NCI-H2081 treated with DMSO at 0.1 percent for 48 hours (cell line): Measurements from ENCODE around the gene PRPF19.
"Not testable (repeated sequence)": the region's sequence is repeated elsewhere in the genome, so short reads cannot be mapped to it uniquely, and the experiment has no call there.

Experiments used
- DNase-seq: peaks from one replicate; lab custom pipeline; 2025; lab: John Stamatoyannopoulos, UW

Gene PRPF19

GRCh38 chr11:60923326-60923725, 16.9 kb upstream of the PRPF19 start:
- DNase-seq, result no peak

DNA sequence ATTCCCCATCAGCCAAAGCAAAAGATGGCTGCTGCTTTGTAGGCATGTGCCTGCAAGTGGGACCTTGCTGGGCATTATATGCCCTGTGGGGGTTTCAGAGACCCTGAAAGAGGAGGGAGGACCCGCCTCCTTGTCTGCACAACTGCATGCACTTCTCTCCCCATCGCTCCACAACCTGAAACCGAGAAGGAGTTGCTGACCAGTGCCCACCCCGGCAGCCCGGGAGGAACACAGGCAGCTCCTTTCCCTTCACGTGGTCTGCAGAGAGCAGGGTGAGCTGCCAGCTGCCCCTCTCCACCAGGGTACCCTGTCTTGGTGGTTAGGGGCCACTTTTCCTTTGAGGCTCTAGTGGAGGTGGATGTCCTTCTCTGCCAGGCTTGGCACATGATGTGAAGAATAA, 16.5 kb upstream of the PRPF19 start:
- no peak for DNase-seq

- DNase-seq, result no peak
These were observed 15.5 kb upstream of the PRPF19 start for GRCh38 chr11:60921777-60922335.

GRCh38 chr11:60921259-60921658, 14.9 kb upstream of the PRPF19 start:
- DNase-seq, result no peak

DNA sequence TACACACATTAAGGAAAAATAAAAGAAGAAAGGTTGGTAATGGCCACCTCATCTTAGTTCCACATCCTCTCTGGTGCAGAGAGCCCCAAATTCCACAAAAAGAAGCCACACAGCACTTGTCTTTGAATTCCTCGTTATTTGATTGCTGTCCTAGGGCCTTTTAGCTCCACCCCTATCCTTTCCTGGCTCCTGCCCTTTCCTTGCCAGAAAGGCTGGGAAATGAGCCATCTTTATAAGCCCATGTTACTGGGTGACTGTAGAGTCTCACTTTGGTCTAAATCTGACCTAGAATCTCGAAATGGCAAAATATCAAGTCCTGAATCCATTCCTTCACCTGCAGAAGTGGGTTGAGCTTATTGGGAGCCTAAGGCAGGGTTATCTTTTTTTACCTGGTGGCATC, 13.6 kb upstream of the PRPF19 start:
- DNase-seq, result no peak

DNA sequence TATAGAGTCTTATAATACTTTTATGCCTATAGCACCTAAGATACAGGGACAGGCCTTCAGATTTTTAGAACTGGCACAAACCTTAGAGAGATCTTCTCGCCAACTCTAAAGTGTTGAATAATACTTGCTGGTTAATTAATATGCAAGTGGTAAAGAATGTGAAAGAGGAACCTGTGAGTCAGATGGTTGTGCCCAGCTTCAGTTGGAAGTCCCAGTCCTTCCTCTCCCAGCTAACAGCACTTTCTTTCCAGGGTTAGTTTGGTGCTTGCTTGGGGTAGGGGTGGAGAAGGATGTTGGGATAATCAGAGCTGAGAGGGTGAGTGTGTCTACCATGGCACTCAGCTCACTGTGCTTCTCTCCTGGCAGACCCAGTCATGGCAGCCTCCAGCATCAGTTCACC, 12.9 kb upstream of the PRPF19 start:
- DNase-seq, result no peak

DNA sequence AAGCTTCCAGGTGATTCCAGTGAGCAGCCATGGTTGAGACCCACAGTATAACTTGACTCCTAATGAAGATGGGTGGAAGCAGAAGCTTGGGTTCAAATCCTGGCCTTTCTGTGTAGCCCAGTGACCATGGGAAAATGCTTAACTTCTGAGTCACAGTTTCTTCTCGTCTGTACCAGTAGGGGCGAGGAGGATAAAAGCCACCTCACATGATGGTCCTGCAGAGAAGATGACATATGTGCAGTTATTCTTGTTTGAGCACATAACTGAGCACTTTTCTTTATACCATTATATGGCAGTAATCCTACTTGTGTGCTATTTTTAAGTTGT, 12.5 kb upstream of the PRPF19 start:
- no peak for DNase-seq

- no peak for DNase-seq
These were observed 12.0 kb upstream of the PRPF19 start for GRCh38 chr11:60918251-60918938.

GRCh38 chr11:60917267-60917666, 10.9 kb upstream of the PRPF19 start:
- DNase-seq, result no peak

- DNase-seq, result no peak
These were observed 10.4 kb upstream of the PRPF19 start for GRCh38 chr11:60916669-60917206.

DNA sequence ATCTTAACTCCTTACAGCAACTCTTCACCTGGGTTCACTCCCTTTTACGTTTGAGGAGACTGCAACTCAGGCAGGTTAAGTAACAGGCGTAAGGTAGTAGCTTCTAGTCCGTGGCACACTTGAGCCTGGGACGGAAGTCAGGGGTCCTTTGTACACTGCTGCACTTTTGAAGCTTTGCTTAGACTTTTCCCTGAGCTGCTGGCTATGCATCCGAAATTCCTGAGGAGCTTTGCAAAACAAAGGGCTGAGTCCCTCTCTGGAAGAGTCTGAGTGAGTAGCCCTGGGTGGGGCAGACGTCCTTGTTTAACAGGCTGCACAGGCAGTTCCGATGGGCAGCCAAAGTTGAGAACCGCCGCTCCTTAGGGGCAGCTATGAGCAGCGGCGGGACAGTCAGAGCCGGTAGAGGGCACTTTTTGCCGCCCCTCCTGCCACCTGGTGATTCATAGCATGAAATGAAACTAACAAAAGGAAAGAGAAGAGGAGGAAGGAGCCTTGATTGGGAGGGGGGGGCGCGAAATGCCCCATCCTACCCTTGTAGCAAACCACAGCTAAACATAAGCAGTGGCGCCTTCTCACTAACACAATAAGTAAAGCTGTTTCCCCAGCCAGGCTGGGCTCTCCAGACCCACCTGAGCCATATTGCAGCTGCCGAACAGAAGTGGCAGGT, 9.0 kb upstream of the PRPF19 start:
- DNase-seq, result no peak

DNA sequence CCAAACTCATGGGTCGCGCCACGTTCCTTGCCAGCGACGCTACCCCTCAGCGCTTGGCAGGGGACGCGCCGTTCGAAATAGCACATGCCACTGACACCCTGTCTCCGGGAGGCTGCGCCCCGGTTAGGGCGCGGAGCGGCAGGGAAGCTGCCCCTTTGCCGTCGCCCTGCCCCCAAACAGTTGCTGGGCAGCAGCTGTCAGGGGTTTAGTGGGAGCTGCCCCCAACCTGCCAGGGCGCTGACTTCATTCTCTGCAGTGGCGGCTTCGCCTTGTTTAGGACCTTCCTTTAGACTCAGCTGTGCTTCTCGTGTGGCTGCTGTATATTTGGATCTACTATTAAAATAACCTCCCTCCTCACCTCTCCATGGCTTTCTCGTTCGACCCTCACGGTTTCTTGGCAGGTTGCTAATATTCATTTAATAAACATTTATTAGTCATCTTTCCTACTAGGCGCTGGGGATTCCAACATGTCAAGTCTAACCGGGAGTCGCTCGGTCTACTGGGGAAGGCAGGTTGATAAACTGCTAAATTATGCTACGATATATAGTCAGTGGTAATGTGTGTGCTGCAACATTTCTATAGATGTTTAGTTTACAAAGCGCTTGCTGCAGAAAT, 8.4 kb upstream of the PRPF19 start:
- DNase-seq, result no peak

- peak; percentile 52 for DNase-seq
These were observed 7.6 kb upstream of the PRPF19 start, which contains the start of gene TMEM109 for GRCh38 chr11:60913793-60914632. Gene TMEM109 (plus strand): TSS chr11:60914158. CDS start chr11:60919694, 5,536 bp downstream.

- no peak for DNase-seq
These were observed 6.6 kb upstream of the PRPF19 start for GRCh38 chr11:60912851-60913528.

DNA sequence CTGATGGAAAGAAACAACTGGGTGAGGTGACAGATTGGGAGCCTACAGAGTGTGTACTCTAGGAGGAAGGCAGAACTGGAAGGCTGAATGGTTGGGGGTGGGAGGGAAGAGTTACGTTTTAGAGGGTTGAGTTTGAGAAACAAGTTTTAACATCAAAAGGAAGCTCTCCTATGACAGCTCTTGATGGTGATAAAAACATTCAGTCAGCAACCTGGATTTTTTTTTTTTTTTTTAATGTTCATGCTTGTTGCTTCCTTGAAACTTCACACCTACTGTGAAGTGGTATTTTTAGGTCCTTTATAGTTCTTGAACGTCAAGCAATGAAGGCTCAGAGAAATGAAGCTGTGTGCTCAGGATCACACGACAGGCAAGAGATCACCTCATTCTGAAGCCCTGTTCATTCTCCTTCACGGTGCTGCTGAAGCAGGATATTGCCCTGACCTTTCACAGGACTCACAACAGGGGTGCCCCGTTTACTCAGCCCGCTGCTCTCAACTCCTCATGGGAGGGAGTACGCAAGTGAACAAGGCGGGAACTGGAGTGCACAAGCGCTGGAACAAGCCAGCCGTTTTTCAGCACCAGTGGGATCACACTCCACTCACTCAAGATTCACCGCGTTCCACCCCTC, 6.0 kb upstream of the PRPF19 start:
- no peak for DNase-seq

DNA sequence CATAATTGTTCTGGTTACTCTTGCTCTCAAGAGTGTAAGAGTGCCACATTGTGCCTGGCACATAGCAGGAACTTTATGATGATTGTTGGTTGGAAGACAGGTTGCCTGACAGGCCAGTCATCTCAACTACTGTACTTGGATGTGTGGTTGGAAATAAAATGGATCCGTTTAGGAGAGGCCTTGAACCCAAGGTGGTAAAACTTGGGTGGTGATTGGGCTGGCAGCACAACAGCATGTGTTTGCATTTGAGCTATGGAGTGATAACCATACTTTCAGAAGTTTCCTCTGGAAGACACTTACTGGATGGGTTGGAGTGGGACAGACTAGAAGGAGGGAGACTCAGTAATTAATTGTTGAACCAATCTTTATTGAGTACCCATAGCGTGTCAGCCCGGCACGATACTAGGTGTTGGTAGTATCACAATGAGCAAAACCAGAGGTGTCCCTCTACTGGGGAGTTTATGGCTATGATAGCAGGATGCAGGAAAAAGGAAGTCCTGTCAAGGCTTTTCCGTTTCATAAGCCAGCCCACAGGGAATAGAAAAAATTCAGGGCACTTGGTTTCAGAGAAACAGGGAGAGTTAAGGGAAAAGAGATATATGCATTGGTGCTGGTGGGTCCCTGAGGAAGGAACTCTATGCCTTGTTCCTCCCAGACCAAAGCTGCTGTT, 4.5 kb upstream of the PRPF19 start:
- no peak for DNase-seq

DNA sequence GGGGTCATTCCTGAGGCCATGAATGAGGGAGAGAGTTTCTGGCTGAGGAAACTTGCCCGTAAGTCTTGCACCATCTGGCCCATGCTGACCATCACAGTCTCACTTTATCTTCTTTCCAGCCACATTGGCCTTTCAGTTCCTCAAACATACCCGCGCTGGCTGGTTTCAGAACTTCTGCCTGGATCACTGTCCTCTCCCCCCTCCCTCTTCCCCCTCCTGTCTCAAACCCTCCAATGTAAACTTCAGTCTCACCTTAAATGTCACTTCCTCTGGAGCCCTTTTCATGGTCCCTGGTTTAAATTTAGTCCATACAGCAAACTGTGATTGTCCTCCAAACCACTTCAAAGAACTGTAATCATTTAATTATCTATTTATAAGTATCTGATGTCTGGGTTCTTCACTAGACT, 3.9 kb upstream of the PRPF19 start:
- no peak for DNase-seq

DNA sequence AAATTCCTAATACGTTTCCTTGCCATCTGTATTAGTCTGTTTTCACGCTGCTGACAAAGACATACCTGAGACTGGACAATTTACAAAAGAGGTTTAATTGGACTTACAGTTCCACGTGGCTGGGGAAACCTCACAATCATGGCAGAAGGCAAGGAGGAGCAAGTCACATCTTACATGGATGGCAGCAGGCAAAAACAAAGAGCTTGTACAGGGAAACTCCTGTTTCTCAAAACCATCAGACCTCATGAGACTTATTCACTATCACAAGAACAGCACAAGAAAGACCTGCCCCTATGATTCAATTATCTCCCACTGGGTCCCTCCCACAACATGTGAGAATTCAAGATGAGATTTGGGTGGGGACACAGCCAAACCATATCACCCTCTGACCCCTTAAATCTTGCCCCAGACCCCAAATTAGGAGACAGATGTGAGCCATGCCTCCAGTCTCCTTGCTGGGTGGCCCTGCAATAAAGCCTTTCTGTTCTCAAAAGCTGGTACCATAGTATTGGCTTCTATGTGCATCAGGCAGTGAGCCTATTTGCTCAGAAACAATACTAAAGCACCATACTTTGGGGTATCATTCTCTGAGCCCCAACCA, 3.4 kb upstream of the PRPF19 start:
- DNase-seq, result not testable (repeated sequence)

GRCh38 chr11:60908803-60909202, 2.4 kb upstream of the PRPF19 start:
- no peak for DNase-seq

DNA sequence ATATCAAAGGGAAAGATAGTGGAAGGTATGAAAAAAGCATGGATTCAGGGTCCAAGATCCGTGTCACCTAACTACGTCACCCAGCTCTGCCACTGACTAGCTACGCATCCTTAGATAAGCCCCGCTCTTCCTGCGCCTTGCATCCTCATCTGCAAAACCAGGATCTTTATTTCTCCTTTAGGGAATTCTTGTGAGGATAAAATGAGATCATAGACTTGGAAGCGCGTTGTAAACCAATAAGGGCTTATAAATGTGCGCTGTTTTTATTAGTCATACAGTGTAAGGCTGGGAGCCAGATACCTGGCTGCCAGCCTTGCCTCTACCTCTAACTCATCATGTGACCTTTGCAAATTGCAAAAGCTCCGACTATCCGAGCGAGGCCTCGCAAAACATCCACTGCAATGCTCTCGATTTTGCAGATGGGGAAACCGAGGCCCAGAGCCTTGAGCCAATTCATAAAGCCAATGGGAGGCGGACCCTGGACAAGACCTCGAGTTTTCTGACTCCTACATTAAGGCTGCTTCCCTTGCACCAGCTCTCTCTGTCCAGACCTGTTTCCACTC, 753 bp downstream of the PRPF19 start:
- DNase-seq, result no peak
